Calu3 (cell line): Measurements from ENCODE around the gene GBF1. TPM values are rescaled to one million over a fixed set of nuclear protein-coding genes. Genes with fewer than 3 reads are reported as not detected.

Experiments used
- BruUV-seq: library from RNA; stranded (reverse); fragments of 400-500 nt; replicated peaks from 2 replicates; lab custom pipeline; 2021; lab: Mats Ljungman, UMichigan
- CTCF ChIA-PET: fragments of 300-600 bp; sonication (Branson Sonifier 250); formaldehyde crosslinking; loops from one replicate; lab custom pipeline; 2022; ENCODE audit warnings: antibody characterized with exemption; lab: Charles Lee
- DNase-seq: peaks from one replicate; pipeline ENCODE4 v3.0.0; 2022
- H3K27ac Mint-ChIP-seq: one replicate; pipeline ENCODE4 v1.8.0; 2022; ENCODE audit warnings: mixed read lengths; ENCODE audit not compliant: unreplicated experiment
- H3K27me3 Mint-ChIP-seq: one replicate; pipeline ENCODE4 v1.8.0; 2022; ENCODE audit warnings: mixed read lengths; ENCODE audit not compliant: unreplicated experiment
- H3K36me3 Mint-ChIP-seq: one replicate; pipeline ENCODE4 v1.8.0; 2022; ENCODE audit warnings: mild to moderate bottlenecking, moderate library complexity, mixed read lengths; ENCODE audit not compliant: insufficient read depth, unreplicated experiment
- H3K4me1 Mint-ChIP-seq: one replicate; pipeline ENCODE4 v1.8.0; 2022; ENCODE audit warnings: mild to moderate bottlenecking, low read depth, mixed read lengths; ENCODE audit not compliant: unreplicated experiment
- H3K4me3 Mint-ChIP-seq: one replicate; pipeline ENCODE4 v1.8.0; 2022; ENCODE audit warnings: mild to moderate bottlenecking, low read depth, moderate library complexity, mixed read lengths; ENCODE audit not compliant: unreplicated experiment
- H3K9me3 Mint-ChIP-seq: one replicate; pipeline ENCODE4 v1.8.0; 2022; ENCODE audit warnings: low read depth, mixed read lengths; ENCODE audit not compliant: unreplicated experiment
- intact Hi-C: fragments of 100-400 bp; cut with micrococcal nuclease; formaldehyde crosslinking; loops from one replicate; pipeline ENCODE4 v1.10.0; 2022; ENCODE audit not compliant: unreplicated experiment
- total RNA-seq: library from RNA; stranded (reverse); gene quantifications from 2 replicates; pipeline ENCODE4 v1.2.3, GENCODE V29; 2022
- TF ChIP-seq, protein P1 (sequence below): fragments of 200-600 bp; IDR thresholded peaks from one replicate; pipeline ENCODE4 v1.8.0; 2022; ENCODE audit warnings: antibody characterized with exemption; ENCODE audit not compliant: unreplicated experiment

The GBF1 gene
- total RNA-seq, 1 experiment from 2014 or later: 36.1 TPM

DNA sequence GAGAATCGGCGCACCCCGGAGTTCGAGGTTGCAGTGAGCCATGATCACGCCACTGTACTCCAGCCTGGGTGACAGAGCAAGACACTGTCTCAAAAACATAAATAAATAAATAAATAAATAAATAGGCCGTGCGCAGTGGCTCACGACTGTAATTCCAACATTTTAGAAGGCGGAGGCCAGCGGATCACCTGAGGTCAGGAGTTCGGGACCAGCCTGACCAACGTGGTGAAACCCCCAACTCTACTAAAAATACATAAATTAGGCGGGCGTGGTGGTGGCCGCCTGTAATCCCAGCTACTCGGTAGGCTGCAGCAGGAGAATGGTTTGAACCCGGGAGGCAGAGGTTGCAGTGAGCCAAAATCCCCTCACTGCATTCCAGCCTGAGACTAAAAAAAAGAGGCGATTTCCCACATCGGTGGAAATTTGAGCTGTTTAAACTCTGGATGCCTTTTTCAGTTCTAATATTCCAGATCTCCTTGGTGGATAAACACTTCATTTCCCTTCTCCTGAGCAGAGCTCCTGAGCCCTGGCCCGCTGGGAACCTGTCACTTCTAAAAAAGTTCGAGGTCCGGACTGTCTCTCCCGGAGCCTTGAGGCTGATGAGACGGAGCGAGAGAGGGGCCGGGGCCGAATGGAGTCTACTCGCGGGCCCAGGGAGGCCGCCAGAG is 148.2 kb downstream of the GBF1 start:
- CTCF ChIA-PET: interaction anchor here (0.9 to 3.3 kb wide), 3 partner anchors 10 to 168 kb away, joined by 3 to 18 read pairs (median 3); partner anchors contain the start of genes ELOVL3 and FBXL15
- intact Hi-C loops: no loop called here
- H3K27ac Mint-ChIP-seq: peak overlapping the region; percentile 88
- TF ChIP-seq, protein P1, sequence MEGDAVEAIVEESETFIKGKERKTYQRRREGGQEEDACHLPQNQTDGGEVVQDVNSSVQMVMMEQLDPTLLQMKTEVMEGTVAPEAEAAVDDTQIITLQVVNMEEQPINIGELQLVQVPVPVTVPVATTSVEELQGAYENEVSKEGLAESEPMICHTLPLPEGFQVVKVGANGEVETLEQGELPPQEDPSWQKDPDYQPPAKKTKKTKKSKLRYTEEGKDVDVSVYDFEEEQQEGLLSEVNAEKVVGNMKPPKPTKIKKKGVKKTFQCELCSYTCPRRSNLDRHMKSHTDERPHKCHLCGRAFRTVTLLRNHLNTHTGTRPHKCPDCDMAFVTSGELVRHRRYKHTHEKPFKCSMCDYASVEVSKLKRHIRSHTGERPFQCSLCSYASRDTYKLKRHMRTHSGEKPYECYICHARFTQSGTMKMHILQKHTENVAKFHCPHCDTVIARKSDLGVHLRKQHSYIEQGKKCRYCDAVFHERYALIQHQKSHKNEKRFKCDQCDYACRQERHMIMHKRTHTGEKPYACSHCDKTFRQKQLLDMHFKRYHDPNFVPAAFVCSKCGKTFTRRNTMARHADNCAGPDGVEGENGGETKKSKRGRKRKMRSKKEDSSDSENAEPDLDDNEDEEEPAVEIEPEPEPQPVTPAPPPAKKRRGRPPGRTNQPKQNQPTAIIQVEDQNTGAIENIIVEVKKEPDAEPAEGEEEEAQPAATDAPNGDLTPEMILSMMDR: peak; percentile 78
- BruUV-seq: TSS peak; percentile 80
- H3K36me3 Mint-ChIP-seq: peaks cover 36% of the 10 kb centered on the region
- no peak for DNase-seq
- H3K9me3 Mint-ChIP-seq: no peaks in the 10 kb centered on the region
- peak overlapping the region; percentile 90 for H3K4me3 Mint-ChIP-seq
- H3K27me3 Mint-ChIP-seq: no peaks in the 10 kb centered on the region
- peaks cover 16% of the 10 kb centered on the region for H3K4me1 Mint-ChIP-seq

DNA sequence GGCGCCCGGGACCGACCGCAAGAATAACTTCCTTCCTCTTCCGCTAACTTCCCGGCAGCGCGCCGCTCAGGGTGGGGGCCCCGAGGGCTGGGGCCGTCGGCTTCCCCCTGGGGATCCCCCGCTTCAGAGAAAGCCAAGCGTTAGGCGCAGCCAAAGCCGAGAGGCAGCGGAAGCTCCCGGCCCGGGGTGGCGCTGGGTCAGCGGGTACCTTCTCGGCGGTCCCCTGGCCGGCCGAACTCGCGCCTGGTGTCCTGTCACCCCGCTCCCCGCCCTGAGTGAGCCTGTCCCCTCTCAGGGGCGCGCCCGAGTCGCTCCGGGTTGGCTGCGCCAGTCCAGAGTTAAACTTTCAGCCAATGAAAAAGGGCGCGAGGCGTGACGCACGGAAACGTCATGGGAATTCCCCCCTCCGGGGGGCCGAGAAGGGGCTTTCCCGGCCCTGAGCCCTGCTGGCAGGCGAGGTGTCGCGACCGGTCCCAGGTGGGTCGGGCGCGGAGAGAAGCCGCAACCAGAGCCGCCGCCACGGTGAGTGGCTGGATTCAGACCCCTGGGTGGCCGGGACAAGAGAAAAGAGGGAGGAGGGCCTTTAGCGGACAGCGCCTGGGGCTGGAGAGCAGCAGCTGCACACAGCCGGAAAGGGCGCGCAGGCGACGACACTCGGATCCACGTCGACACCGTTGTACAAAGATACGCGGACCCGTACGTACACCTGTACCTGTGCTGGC is 148.9 kb downstream of the GBF1 start:
- TF ChIP-seq, protein P1: peak; percentile 23
- Mint-ChIP-seq H3K4me1 (peaks cover 16% of the 10 kb centered on the region), H3K4me3 (peak overlapping the region; percentile 90), H3K27me3 (no peaks in the 10 kb centered on the region), H3K27ac (peak overlapping the region; percentile 88), H3K36me3 (peaks cover 41% of the 10 kb centered on the region), H3K9me3 (no peaks in the 10 kb centered on the region)
- CTCF ChIA-PET: interaction anchor here (0.6 to 3.3 kb wide), 5 partner anchors 9 to 168 kb away, joined by 3 to 18 read pairs (median 7); partner anchors contain the start of genes ELOVL3 and FBXL15
- DNase-seq: peak; percentile 94
- intact Hi-C loops: no loop called here
- no TSS peak for BruUV-seq

DNA sequence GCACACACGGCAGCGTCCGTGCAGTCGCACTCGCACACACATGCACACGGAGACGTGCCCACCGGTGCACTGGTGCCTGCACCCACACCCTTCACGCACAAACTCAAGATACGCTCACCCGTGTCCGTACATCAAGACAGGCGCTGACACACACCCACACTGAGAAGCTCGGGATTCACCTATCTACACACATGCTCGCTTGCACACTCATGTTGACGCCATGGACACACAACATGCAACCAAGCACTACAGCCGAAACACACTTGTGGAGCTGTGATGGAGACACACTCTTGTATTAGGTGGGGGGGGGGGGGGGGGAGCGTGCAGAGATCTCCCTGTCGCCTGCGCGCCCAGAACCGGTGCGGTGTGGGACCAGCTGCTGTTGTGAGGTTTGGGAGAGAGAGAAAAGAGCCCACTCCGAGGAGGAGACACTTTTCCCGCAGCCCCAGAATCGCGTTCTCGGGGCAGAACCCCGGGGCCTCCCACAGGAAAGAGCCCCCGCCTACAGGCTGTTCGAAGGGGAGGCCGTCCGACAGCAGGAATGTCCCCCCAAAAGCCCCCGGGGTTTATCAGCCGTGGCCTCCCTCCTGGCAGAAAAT is 149.6 kb downstream of the GBF1 start:
- Mint-ChIP-seq H3K36me3 (peaks cover 47% of the 10 kb centered on the region), H3K27me3 (no peaks in the 10 kb centered on the region)
- no peak for DNase-seq

More for the DNA sequence above, 149.6 kb downstream of the GBF1 start:
- intact Hi-C loops: no loop called here
- CTCF ChIA-PET: interaction anchor here (0.8 to 3.3 kb wide), 4 partner anchors 9 to 169 kb away, joined by 3 to 18 read pairs (median 5); partner anchors contain the start of genes ELOVL3 and FBXL15
- no peaks in the 10 kb centered on the region for H3K9me3 Mint-ChIP-seq
- peak overlapping the region; percentile 90 for H3K4me3 Mint-ChIP-seq
- TF ChIP-seq, protein P1: no peak
- TSS peak; percentile 80 for BruUV-seq
- peak overlapping the region; percentile 88 for H3K27ac Mint-ChIP-seq
- peaks cover 11% of the 10 kb centered on the region for H3K4me1 Mint-ChIP-seq
